Measurements from ENCODE around the gene D2HGDH.

- TF ChIP-seq EZH2 (IDR thresholded peaks at IDR 0.05; ENCODE audit: low read depth) (no peak), CTCF (conservative IDR thresholded peaks at IDR 0.05) (no peak)
These were observed 17.3 kb downstream of the D2HGDH start for GRCh38 chr2:241751776-241752175.
